Natural killer cell treated with Interleukin-12 subunit alpha and Interleukin-12 subunit beta and Interleukin-15 and Interleukin-18, amount 100 ng/mL, for 72 hours (primary cell): ENCODE measurements around the gene CFAP100. TPM values are rescaled to one million over a fixed set of nuclear protein-coding genes. Genes with fewer than 3 reads are reported as not detected.

Experiments used
- ATAC-seq, 2 donors: fragments of 150-1000 bp; cut with Tn5 transposase in 1 of 2; sonication (Bioruptor Pico), chemical (Tn5 transposase) in 1 of 2; 2 replicates each; pipeline ENCODE4 v1.10.0; 2021
- DNase-seq: peaks from one replicate; pipeline ENCODE4 v3.0.0; 2022; ENCODE audit warnings: low spot score
- H3K27ac Mint-ChIP-seq, 2 donors: 1 replicate in 1 of 2; 2 replicates in 1 of 2; pipeline ENCODE4 v1.8.0; 2022; ENCODE audit warnings: mixed read lengths in 2 of 2, mild to moderate bottlenecking in 1 of 2, moderate library complexity in 1 of 2
- H3K27me3 Mint-ChIP-seq, 2 donors: 1 replicate in 1 of 2; 2 replicates in 1 of 2; pipeline ENCODE4 v1.8.0; 2022; ENCODE audit warnings: mixed read lengths in 2 of 2
- H3K36me3 Mint-ChIP-seq: one replicate; pipeline ENCODE4 v1.8.0; 2022; ENCODE audit warnings: mixed read lengths
- H3K4me1 Mint-ChIP-seq, 2 donors: 1 replicate in 1 of 2; 2 replicates in 1 of 2; pipeline ENCODE4 v1.8.0; 2022; ENCODE audit warnings: low read depth in 2 of 2, mixed read lengths in 2 of 2, mild to moderate bottlenecking in 1 of 2
- H3K4me3 Mint-ChIP-seq: one replicate; pipeline ENCODE4 v1.8.0; 2022; ENCODE audit warnings: mixed read lengths
- H3K9me3 Mint-ChIP-seq: 2 replicates; pipeline ENCODE4 v1.8.0; 2022; ENCODE audit warnings: mixed read lengths
- total RNA-seq, 2 donors: library from RNA; stranded (reverse); gene quantifications; one replicate each; pipeline ENCODE4 v1.2.3, GENCODE V29; 2022

The CFAP100 gene
- total RNA-seq, 2 donors from 2014 or later, result not detected

GRCh38 chr3:126352476-126353454 lies 41.9 kb upstream of the CFAP100 start:
- ATAC-seq (no peak), DNase-seq (peak; percentile 56)
- no peaks in the 10 kb centered on the region for H3K36me3 Mint-ChIP-seq
- H3K4me3 Mint-ChIP-seq, result no peak overlapping the region
- peaks cover 9 to 16% of the 10 kb centered on the region in 2 donors for H3K27me3 Mint-ChIP-seq
- no peak overlapping the region for H3K27ac Mint-ChIP-seq
- H3K4me1 Mint-ChIP-seq, result peaks cover 5 to 8% of the 10 kb centered on the region in 2 donors
- no peaks in the 10 kb centered on the region for H3K9me3 Mint-ChIP-seq

GRCh38 chr3:126353694-126354321 lies 40.9 kb upstream of the CFAP100 start:
- ATAC-seq, result no peak
- no peak overlapping the region for H3K4me3 Mint-ChIP-seq
- no peaks in the 10 kb centered on the region for H3K9me3 Mint-ChIP-seq
- H3K27ac Mint-ChIP-seq, result no peak overlapping the region
- H3K36me3 Mint-ChIP-seq, result no peaks in the 10 kb centered on the region
- peaks cover 16 to 22% of the 10 kb centered on the region in 2 donors for H3K27me3 Mint-ChIP-seq
- peak; percentile 52 for DNase-seq
- peaks cover 5 to 8% of the 10 kb centered on the region in 2 donors for H3K4me1 Mint-ChIP-seq

- Mint-ChIP-seq H3K9me3 (no peaks in the 10 kb centered on the region), H3K36me3 (no peaks in the 10 kb centered on the region), H3K27ac (no peak overlapping the region), H3K4me3 (no peak overlapping the region), H3K4me1 (peaks cover 5 to 8% of the 10 kb centered on the region in 2 donors), H3K27me3 (peaks cover 22 to 31% of the 10 kb centered on the region in 2 donors)
- ATAC-seq (no peak), DNase-seq (peak; percentile 56)
These were observed 39.9 kb upstream of the CFAP100 start for GRCh38 chr3:126354776-126355175.

- H3K27me3 Mint-ChIP-seq, result peaks cover 27 to 35% of the 10 kb centered on the region in 2 donors
- H3K9me3 Mint-ChIP-seq, result no peaks in the 10 kb centered on the region
- DNase-seq (peak; percentile 31), ATAC-seq (no peak)
- H3K4me3 Mint-ChIP-seq, result peak overlapping the region; percentile 85
- no peaks in the 10 kb centered on the region for H3K36me3 Mint-ChIP-seq
- peaks cover 5 to 8% of the 10 kb centered on the region in 2 donors for H3K4me1 Mint-ChIP-seq
- H3K27ac Mint-ChIP-seq, result no peak overlapping the region
These were observed 39.5 kb upstream of the CFAP100 start for GRCh38 chr3:126355251-126355650.

GRCh38 chr3:126355777-126356372 lies 38.8 kb upstream of the CFAP100 start:
- DNase-seq (peak; percentile 56), ATAC-seq (no peak)
- Mint-ChIP-seq H3K27me3 (peaks cover 29 to 37% of the 10 kb centered on the region in 2 donors), H3K27ac (no peak overlapping the region), H3K9me3 (no peaks in the 10 kb centered on the region), H3K4me3 (peak overlapping the region; percentile 85), H3K36me3 (no peaks in the 10 kb centered on the region), H3K4me1 (peaks cover 5 to 8% of the 10 kb centered on the region in 2 donors)

GRCh38 chr3:126356373-126357264 lies 38.1 kb upstream of the CFAP100 start:
- Mint-ChIP-seq H3K27me3 (peaks cover 33 to 42% of the 10 kb centered on the region in 2 donors), H3K4me3 (peak overlapping the region; percentile 85), H3K27ac (no peak overlapping the region), H3K36me3 (no peaks in the 10 kb centered on the region), H3K4me1 (peaks cover 5 to 8% of the 10 kb centered on the region in 2 donors), H3K9me3 (no peaks in the 10 kb centered on the region)
- ATAC-seq (peak in 1 of 2 donors; percentile 6), DNase-seq (peak; percentile 55)

- no peaks in the 10 kb centered on the region for H3K36me3 Mint-ChIP-seq
- peak within 1 kb of the TSS; percentile 85 for H3K4me3 Mint-ChIP-seq
- no peaks in the 10 kb centered on the region for H3K9me3 Mint-ChIP-seq
- peaks cover 35 to 46% of the 10 kb centered on the region in 2 donors for H3K27me3 Mint-ChIP-seq
- DNase-seq, result peak; percentile 88
- peaks cover 5 to 8% of the 10 kb centered on the region in 2 donors for H3K4me1 Mint-ChIP-seq
- no peak within 1 kb of the TSS for H3K27ac Mint-ChIP-seq
- ATAC-seq, result peak; percentile 93 to 95
These were observed 37.2 kb upstream of the CFAP100 start, which contains the start of gene KLF15 for GRCh38 chr3:126357295-126358037. KLF15 (minus strand) TSS chr3:126357408; CDS start chr3:126352922, 4,486 bp downstream.

GRCh38 chr3:126358038-126358815 lies 36.5 kb upstream of the CFAP100 start:
- Mint-ChIP-seq H3K36me3 (no peaks in the 10 kb centered on the region), H3K9me3 (no peaks in the 10 kb centered on the region), H3K4me1 (peaks cover 5 to 8% of the 10 kb centered on the region in 2 donors), H3K4me3 (peak overlapping the region; percentile 81), H3K27me3 (peaks cover 35 to 53% of the 10 kb centered on the region in 2 donors), H3K27ac (no peak overlapping the region)
- DNase-seq (peak; percentile 20), ATAC-seq (no peak)

GRCh38 chr3:126358816-126359181 lies 35.9 kb upstream of the CFAP100 start:
- no peaks in the 10 kb centered on the region for H3K9me3 Mint-ChIP-seq
- peaks cover 5 to 8% of the 10 kb centered on the region in 2 donors for H3K4me1 Mint-ChIP-seq
- DNase-seq (peak; percentile 12), ATAC-seq (no peak)
- H3K4me3 Mint-ChIP-seq, result no peak overlapping the region
- H3K36me3 Mint-ChIP-seq, result no peaks in the 10 kb centered on the region
- H3K27ac Mint-ChIP-seq, result no peak overlapping the region
- peaks cover 35 to 54% of the 10 kb centered on the region in 2 donors for H3K27me3 Mint-ChIP-seq

- Mint-ChIP-seq H3K27me3 (peaks cover 35 to 52% of the 10 kb centered on the region in 2 donors), H3K4me1 (peaks cover 5 to 8% of the 10 kb centered on the region in 2 donors), H3K36me3 (no peaks in the 10 kb centered on the region), H3K4me3 (no peak overlapping the region), H3K27ac (no peak overlapping the region), H3K9me3 (no peaks in the 10 kb centered on the region)
- ATAC-seq, result no peak
- DNase-seq, result peak; percentile 46
These were observed 34.5 kb upstream of the CFAP100 start for GRCh38 chr3:126360046-126360713.

GRCh38 chr3:126360714-126361060 lies 34.0 kb upstream of the CFAP100 start:
- no peak overlapping the region for H3K4me3 Mint-ChIP-seq
- H3K9me3 Mint-ChIP-seq, result no peaks in the 10 kb centered on the region
- DNase-seq (peak; percentile 51), ATAC-seq (no peak)
- no peaks in the 10 kb centered on the region for H3K36me3 Mint-ChIP-seq
- peaks cover 30 to 47% of the 10 kb centered on the region in 2 donors for H3K27me3 Mint-ChIP-seq
- peaks cover 5% of the 10 kb centered on the region in 2 donors for H3K4me1 Mint-ChIP-seq
- no peak overlapping the region for H3K27ac Mint-ChIP-seq
